ENCODE results near the gene SLC45A1. TPM values are rescaled to one million over a fixed set of nuclear protein-coding genes. Genes with fewer than 3 reads are reported as not detected.

The SLC45A1 gene
- total and polyA plus RNA-seq, 2 experiments from 2014 or later: 0.34 to 0.42 TPM

- Histone ChIP-seq H3K9me3 (ENCODE audit: low read depth) (no peaks in the 10 kb centered on the region), H3K4me1 (ENCODE audit: low read depth) (no peaks in the 10 kb centered on the region), H3K27me3 (no peaks in the 10 kb centered on the region), H3K36me3 (peaks cover 67% of the 10 kb centered on the region), H3K4me3 (no peak overlapping the region), H3K27ac (no peak overlapping the region)
- no peak for DNase-seq (ENCODE audit: low read depth in 1 of 2, low spot score in 1 of 2)
- no peak for TF ChIP-seq CTCF (IDR thresholded peaks at IDR 0.05; ENCODE audit: low read depth, low read length)
Observed at GRCh38 chr1:8357329-8358101, 39.6 kb downstream of the SLC45A1 start.

- Histone ChIP-seq H3K27me3 (no peaks in the 10 kb centered on the region), H3K9me3 (ENCODE audit: low read depth) (no peaks in the 10 kb centered on the region), H3K4me3 (no peak overlapping the region), H3K36me3 (peaks cover 68% of the 10 kb centered on the region), H3K4me1 (ENCODE audit: low read depth) (peaks cover 3% of the 10 kb centered on the region), H3K27ac (no peak overlapping the region)
- DNase-seq (ENCODE audit: low read depth in 1 of 2, low spot score in 1 of 2): no peak
- TF ChIP-seq CTCF (IDR thresholded peaks at IDR 0.05; ENCODE audit: low read depth, low read length): no peak
Observed at GRCh38 chr1:8358241-8358896, 40.5 kb downstream of the SLC45A1 start.

GRCh38 chr1:8358897-8359616 is 41.1 kb downstream of the SLC45A1 start:
- no peak for TF ChIP-seq CTCF (IDR thresholded peaks at IDR 0.05; ENCODE audit: low read depth, low read length)
- peaks cover 64% of the 10 kb centered on the region for H3K36me3 ChIP-seq
- H3K4me3 ChIP-seq: no peak overlapping the region
- no peak overlapping the region for H3K27ac ChIP-seq
- no peak for DNase-seq (ENCODE audit: low read depth in 1 of 2, low spot score in 1 of 2)
- H3K27me3 ChIP-seq: no peaks in the 10 kb centered on the region
- H3K9me3 ChIP-seq (ENCODE audit: low read depth): no peaks in the 10 kb centered on the region
- H3K4me1 ChIP-seq (ENCODE audit: low read depth): peaks cover 6% of the 10 kb centered on the region

GRCh38 chr1:8359617-8360481 is 41.9 kb downstream of the SLC45A1 start:
- Histone ChIP-seq H3K4me3 (no peak overlapping the region), H3K27ac (no peak overlapping the region), H3K4me1 (ENCODE audit: low read depth) (peaks cover 6% of the 10 kb centered on the region), H3K36me3 (peaks cover 58% of the 10 kb centered on the region), H3K9me3 (ENCODE audit: low read depth) (no peaks in the 10 kb centered on the region), H3K27me3 (no peaks in the 10 kb centered on the region)
- no peak for TF ChIP-seq CTCF (IDR thresholded peaks at IDR 0.05; ENCODE audit: low read depth, low read length)
- DNase-seq (ENCODE audit: low read depth in 1 of 2, low spot score in 1 of 2): no peak

Data from cardiac muscle cell (in vitro differentiated cells and primary cell).